BLaER1 (cell line): ENCODE data around the gene IL22RA1.

Source experiments
- H3K27ac ChIP-seq: shearing (Covaris generic); formaldehyde crosslinking; 2 replicates; pipeline ENCODE4 v1.8.1; 2022
- H3K27me3 ChIP-seq: shearing (Covaris generic); formaldehyde crosslinking; 2 replicates; pipeline ENCODE4 v1.8.1; 2022
- H3K36me3 ChIP-seq: shearing (Covaris generic); formaldehyde crosslinking; 2 replicates; pipeline ENCODE4 v1.8.1; 2022
- H3K4me1 ChIP-seq: shearing (Covaris generic); formaldehyde crosslinking; 2 replicates; pipeline ENCODE4 v1.8.1; 2022
- H3K4me2 ChIP-seq: shearing (Covaris generic); formaldehyde crosslinking; 2 replicates; pipeline ENCODE4 v1.8.1; 2022
- H3K4me3 ChIP-seq: shearing (Covaris generic); formaldehyde crosslinking; 2 replicates; pipeline ENCODE4 v1.8.1; 2022
- H3K9ac ChIP-seq: shearing (Covaris generic); formaldehyde crosslinking; 2 replicates; pipeline ENCODE4 v1.8.1; 2022
- H3K9me3 ChIP-seq: shearing (Covaris generic); formaldehyde crosslinking; 2 replicates; pipeline ENCODE4 v1.8.1; 2022
- H4K20me1 ChIP-seq: shearing (Covaris generic); formaldehyde crosslinking; 2 replicates; pipeline ENCODE4 v1.8.1; 2022
- Cebpa-rat ChIP-seq: shearing (Covaris generic); IDR thresholded peaks from 2 replicates; pipeline ENCODE4 v1.8.1; 2022

Gene IL22RA1

DNA sequence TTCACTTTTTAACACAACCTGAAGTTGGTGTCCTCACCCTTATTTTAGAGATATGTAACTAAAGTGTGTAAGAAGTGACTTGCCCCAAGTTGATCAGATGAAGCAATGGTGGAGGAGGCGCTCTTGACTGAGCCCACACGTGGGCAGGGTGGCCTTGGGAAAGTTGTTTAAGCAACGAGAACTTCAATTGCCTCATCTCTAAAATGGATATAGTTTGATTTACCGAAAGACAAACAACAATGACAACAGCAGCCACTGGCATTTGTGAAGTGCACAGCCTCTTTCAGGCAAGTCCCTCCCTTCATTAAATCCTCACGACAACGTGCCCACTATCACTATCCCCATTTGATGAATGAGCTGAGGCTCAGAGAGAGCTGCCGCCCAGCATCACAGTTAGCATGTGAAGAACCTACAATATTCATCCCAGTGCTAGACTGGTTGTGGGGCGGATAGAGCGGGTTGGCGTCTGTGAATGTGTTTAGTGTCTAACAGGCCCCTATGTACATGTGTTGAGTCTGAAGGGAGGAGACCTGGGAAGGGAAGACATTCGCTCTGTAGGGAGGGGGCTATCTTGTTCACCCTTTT, 3.0 kb downstream of the IL22RA1 start:
- no peaks in the 10 kb centered on the region for H3K27me3 ChIP-seq
- no peak overlapping the region for H3K4me2 ChIP-seq
- H3K4me1 ChIP-seq = peaks cover 18% of the 10 kb centered on the region
- H3K4me3 ChIP-seq = no peak overlapping the region
- H3K27ac ChIP-seq = no peak overlapping the region
- no peaks in the 10 kb centered on the region for H3K36me3 ChIP-seq
- no peak for TF ChIP-seq Cebpa-rat
- H3K9me3 ChIP-seq = peaks cover 18% of the 10 kb centered on the region
- H3K9ac ChIP-seq = no peak overlapping the region
- no peaks in the 10 kb centered on the region for H4K20me1 ChIP-seq

DNA sequence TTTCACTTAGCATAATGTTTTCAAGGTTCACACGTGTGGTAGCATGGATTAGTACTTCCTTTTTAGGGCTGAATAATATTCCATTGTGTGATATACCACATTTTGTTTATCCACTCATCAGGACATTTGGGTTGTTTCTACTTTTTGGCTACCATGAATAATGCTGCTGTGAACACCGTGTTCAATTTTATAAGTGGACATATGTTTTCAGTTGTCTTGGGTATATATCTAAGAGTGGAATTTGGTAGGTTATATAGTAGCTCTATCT, 3.8 kb downstream of the IL22RA1 start:
- Histone ChIP-seq H3K4me3 (no peak overlapping the region), H3K9ac (no peak overlapping the region), H3K36me3 (no peaks in the 10 kb centered on the region), H4K20me1 (no peaks in the 10 kb centered on the region), H3K4me2 (no peak overlapping the region), H3K9me3 (peaks cover 20% of the 10 kb centered on the region), H3K4me1 (peaks cover 10% of the 10 kb centered on the region), H3K27ac (no peak overlapping the region), H3K27me3 (no peaks in the 10 kb centered on the region)
- TF ChIP-seq Cebpa-rat = no peak

GRCh38 chr1:24138476-24139221, 4.3 kb downstream of the IL22RA1 start:
- Histone ChIP-seq H4K20me1 (no peaks in the 10 kb centered on the region), H3K27me3 (no peaks in the 10 kb centered on the region)

DNA sequence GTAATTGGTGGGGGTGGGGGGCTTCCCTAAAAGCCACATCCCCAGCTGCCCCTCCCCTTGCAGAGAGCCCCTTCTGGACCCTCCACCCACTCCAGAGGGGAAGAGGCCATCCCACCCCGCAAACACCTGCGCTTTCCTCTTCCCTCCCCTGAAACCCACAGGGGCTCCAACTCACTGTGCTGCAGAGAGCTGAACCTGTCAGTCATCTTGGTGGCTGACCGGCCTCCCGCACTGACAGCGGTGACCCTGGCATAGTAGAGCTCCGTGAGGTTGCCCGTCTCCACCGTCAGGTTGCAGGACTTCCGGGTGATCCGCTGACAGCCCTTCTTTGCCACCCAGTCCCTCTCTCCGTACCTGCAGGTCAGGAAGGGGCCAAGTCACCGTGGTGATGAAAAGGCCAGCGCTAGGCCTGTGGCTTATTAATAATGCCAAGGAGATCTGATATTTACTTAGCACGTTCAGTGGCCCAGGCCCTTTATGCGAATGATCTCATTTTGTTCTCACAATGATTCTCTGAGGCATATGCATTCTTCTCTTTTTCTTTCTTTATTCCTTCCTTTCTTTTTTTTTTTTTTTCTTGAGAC, 5.9 kb downstream of the IL22RA1 start:
- Histone ChIP-seq H3K9me3 (peaks cover 27% of the 10 kb centered on the region), H3K9ac (no peak overlapping the region), H4K20me1 (no peaks in the 10 kb centered on the region), H3K4me2 (no peak overlapping the region), H3K27me3 (no peaks in the 10 kb centered on the region), H3K4me1 (no peaks in the 10 kb centered on the region), H3K4me3 (no peak overlapping the region), H3K36me3 (no peaks in the 10 kb centered on the region), H3K27ac (no peak overlapping the region)
- no peak for TF ChIP-seq Cebpa-rat

More at GRCh38 chr1:24138476-24139221, 4.3 kb downstream of the IL22RA1 start:
- TF ChIP-seq Cebpa-rat = no peak
- Histone ChIP-seq H3K9ac (no peak overlapping the region), H3K4me1 (peaks cover 5% of the 10 kb centered on the region), H3K9me3 (peaks cover 23% of the 10 kb centered on the region), H3K36me3 (no peaks in the 10 kb centered on the region), H3K4me3 (no peak overlapping the region), H3K4me2 (no peak overlapping the region), H3K27ac (no peak overlapping the region)

DNA sequence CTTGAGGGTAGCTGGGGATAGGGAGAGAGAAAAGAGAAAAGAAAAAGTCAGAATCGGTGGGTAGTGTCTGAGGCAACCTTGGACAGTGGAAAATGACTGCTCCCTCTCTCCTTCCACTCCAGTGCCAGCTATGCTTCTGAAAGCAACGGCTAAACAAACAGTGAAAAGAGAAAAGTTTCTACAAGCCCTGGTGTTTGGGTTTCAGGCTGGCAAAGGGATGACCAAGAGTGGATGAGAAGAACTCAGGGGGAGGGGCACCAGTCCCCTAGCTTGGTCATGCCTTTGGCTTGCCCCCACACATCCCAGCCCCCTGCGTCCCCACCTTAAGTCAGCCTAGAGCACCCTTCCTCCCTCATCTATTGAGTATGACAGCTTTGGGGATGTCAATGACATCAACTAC, 8.6 kb downstream of the IL22RA1 start:
- Histone ChIP-seq H3K4me2 (no peak overlapping the region), H3K4me3 (no peak overlapping the region), H3K9me3 (peaks cover 51% of the 10 kb centered on the region), H3K4me1 (no peaks in the 10 kb centered on the region), H3K36me3 (no peaks in the 10 kb centered on the region), H3K9ac (no peak overlapping the region), H3K27me3 (no peaks in the 10 kb centered on the region), H3K27ac (no peak overlapping the region), H4K20me1 (no peaks in the 10 kb centered on the region)
- TF ChIP-seq Cebpa-rat = no peak

DNA sequence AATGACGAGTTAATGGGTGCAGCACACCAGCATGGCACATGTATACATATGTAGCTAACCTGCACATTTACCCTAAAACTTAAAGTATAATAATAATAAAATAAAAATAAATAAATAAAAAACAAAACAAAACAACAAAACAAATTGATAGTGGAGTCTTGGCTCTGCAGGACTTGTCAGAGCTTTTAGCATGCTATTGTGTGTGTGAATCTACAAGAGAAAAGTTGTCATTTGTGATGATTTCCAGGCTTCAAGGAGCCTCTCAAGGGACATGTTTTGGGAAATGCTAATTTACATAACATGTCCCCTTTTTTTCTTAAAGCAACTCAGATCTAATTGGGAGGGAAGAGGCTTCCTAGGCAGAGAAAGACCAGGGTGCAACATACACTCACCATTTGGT, 9.1 kb downstream of the IL22RA1 start:
- H3K36me3 ChIP-seq = no peaks in the 10 kb centered on the region

GRCh38 chr1:24130385-24130784, 12.6 kb downstream of the IL22RA1 start:
- Histone ChIP-seq H3K9ac (no peak overlapping the region), H3K4me3 (no peak overlapping the region), H4K20me1 (no peaks in the 10 kb centered on the region), H3K36me3 (no peaks in the 10 kb centered on the region), H3K27me3 (no peaks in the 10 kb centered on the region), H3K4me2 (no peak overlapping the region), H3K4me1 (no peaks in the 10 kb centered on the region), H3K27ac (no peak overlapping the region), H3K9me3 (peaks cover 52% of the 10 kb centered on the region)
- no peak for TF ChIP-seq Cebpa-rat

More for the DNA sequence above, 9.1 kb downstream of the IL22RA1 start:
- Histone ChIP-seq H3K27ac (no peak overlapping the region), H3K9ac (no peak overlapping the region), H4K20me1 (no peaks in the 10 kb centered on the region), H3K27me3 (no peaks in the 10 kb centered on the region), H3K4me3 (no peak overlapping the region), H3K9me3 (peaks cover 57% of the 10 kb centered on the region), H3K4me1 (no peaks in the 10 kb centered on the region), H3K4me2 (no peak overlapping the region)
- TF ChIP-seq Cebpa-rat = no peak

- no peak overlapping the region for H3K4me3 ChIP-seq
These were observed 15.1 kb downstream of the IL22RA1 start for GRCh38 chr1:24127801-24128363.

DNA sequence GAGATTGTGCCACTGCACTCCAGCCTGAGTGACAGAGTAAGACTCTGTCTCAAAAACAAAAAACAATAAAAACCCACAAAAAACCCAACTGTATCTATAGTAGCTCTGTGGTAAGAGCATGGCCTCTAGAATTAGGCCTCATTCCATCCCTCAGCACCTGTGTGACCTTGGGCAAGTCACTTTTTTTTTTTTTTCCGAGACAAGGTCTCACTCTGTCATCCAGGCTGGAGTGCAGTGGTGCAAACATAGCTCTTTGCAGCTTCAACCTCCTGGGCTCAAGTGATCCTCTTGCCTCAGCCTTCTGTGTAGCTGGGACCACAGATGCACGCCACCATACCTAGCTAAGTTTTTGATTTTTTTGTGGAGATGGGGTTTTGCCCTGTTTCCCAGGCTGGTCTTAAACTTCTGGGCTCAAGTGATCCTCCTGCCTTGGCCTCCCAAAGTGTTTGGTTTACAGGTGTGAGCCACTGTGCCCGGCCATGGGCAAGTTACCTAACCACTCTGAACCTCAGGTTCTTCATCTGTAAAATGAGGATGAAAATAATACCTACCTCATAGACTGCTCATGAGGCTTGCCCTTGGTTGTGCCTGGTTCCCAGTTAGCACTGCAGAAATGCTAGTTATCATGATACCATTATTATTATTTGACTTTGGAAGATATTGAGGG, 15.7 kb downstream of the IL22RA1 start:
- Histone ChIP-seq H3K9me3 (peaks cover 35% of the 10 kb centered on the region), H3K4me3 (no peak overlapping the region), H3K9ac (no peak overlapping the region), H3K36me3 (no peaks in the 10 kb centered on the region), H4K20me1 (no peaks in the 10 kb centered on the region), H3K4me2 (no peak overlapping the region), H3K27me3 (no peaks in the 10 kb centered on the region), H3K4me1 (no peaks in the 10 kb centered on the region), H3K27ac (no peak overlapping the region)
- no peak for TF ChIP-seq Cebpa-rat

More at GRCh38 chr1:24127801-24128363, 15.1 kb downstream of the IL22RA1 start:
- no peaks in the 10 kb centered on the region for H3K36me3 ChIP-seq
- no peaks in the 10 kb centered on the region for H4K20me1 ChIP-seq
- H3K9ac ChIP-seq = no peak overlapping the region
- peaks cover 37% of the 10 kb centered on the region for H3K9me3 ChIP-seq
- H3K4me2 ChIP-seq = no peak overlapping the region
- H3K27ac ChIP-seq = no peak overlapping the region
- no peak for TF ChIP-seq Cebpa-rat
- no peaks in the 10 kb centered on the region for H3K4me1 ChIP-seq
- no peaks in the 10 kb centered on the region for H3K27me3 ChIP-seq

GRCh38 chr1:24126672-24127023, 16.3 kb downstream of the IL22RA1 start:
- Histone ChIP-seq H3K4me3 (no peak overlapping the region), H3K9me3 (peaks cover 29% of the 10 kb centered on the region), H4K20me1 (no peaks in the 10 kb centered on the region), H3K9ac (no peak overlapping the region), H3K4me1 (no peaks in the 10 kb centered on the region), H3K4me2 (no peak overlapping the region), H3K27ac (no peak overlapping the region), H3K36me3 (no peaks in the 10 kb centered on the region), H3K27me3 (no peaks in the 10 kb centered on the region)
- TF ChIP-seq Cebpa-rat = no peak
